ENCODE results near the gene CDK8.

The CDK8 gene

GRCh38 chr13:26216042-26216441 is 37.9 kb upstream of the CDK8 start:
- Histone ChIP-seq H3K9ac (ENCODE audit: low read length) (no peak overlapping the region), H3K79me2 (ENCODE audit: low read length) (peaks cover 14% of the 10 kb centered on the region), H3K4me3 (ENCODE audit: low read length) (no peak overlapping the region), H3K36me3 (replicated peaks; ENCODE audit: low read depth, low read length) (peaks cover 75% of the 10 kb centered on the region), H3K4me2 (ENCODE audit: low read length) (no peak overlapping the region), H2AFZ (ENCODE audit: low read depth, low read length) (no peak overlapping the region), H3K27me3 (ENCODE audit: low read depth, low read length) (no peaks in the 10 kb centered on the region), H4K20me1 (ENCODE audit: insufficient read depth, low read length) (no peaks in the 10 kb centered on the region), H3K9me3 (ENCODE audit: insufficient read depth, low read length) (no peaks in the 10 kb centered on the region), H3K27ac (ENCODE audit: low read length) (no peak overlapping the region), H3K4me1 (ENCODE audit: low read length) (peaks cover 11% of the 10 kb centered on the region)
- TF ChIP-seq EZH2phosphoT487 (IDR thresholded peaks at IDR 0.05; ENCODE audit: low read depth) (no peak), CTCF (IDR thresholded peaks at IDR 0.05; ENCODE audit: low read depth, low read length) (no peak)

- H3K9me3 ChIP-seq (ENCODE audit: insufficient read depth, low read length), result no peaks in the 10 kb centered on the region
- no peaks in the 10 kb centered on the region for H3K27me3 ChIP-seq (ENCODE audit: low read depth, low read length)
- peaks cover 20% of the 10 kb centered on the region for H3K4me1 ChIP-seq (ENCODE audit: low read length)
- H2AFZ ChIP-seq (ENCODE audit: low read depth, low read length), result no peak overlapping the region
- no peak overlapping the region for H3K9ac ChIP-seq (ENCODE audit: low read length)
- no peak overlapping the region for H3K27ac ChIP-seq (ENCODE audit: low read length)
- no peak overlapping the region for H3K4me3 ChIP-seq (ENCODE audit: low read length)
- no peak overlapping the region for H3K4me2 ChIP-seq (ENCODE audit: low read length)
- H3K36me3 ChIP-seq (replicated peaks; ENCODE audit: low read depth, low read length), result peaks cover 48% of the 10 kb centered on the region
- no peaks in the 10 kb centered on the region for H4K20me1 ChIP-seq (ENCODE audit: insufficient read depth, low read length)
- peaks cover 20% of the 10 kb centered on the region for H3K79me2 ChIP-seq (ENCODE audit: low read length)
- TF ChIP-seq CTCF (IDR thresholded peaks at IDR 0.05; ENCODE audit: low read depth, low read length) (no peak), EZH2phosphoT487 (IDR thresholded peaks at IDR 0.05; ENCODE audit: low read depth) (no peak)
These were observed 34.2 kb upstream of the CDK8 start for GRCh38 chr13:26219726-26220125.

GRCh38 chr13:26220575-26220974 is 33.4 kb upstream of the CDK8 start:
- TF ChIP-seq EZH2phosphoT487 (IDR thresholded peaks at IDR 0.05; ENCODE audit: low read depth) (no peak), CTCF (IDR thresholded peaks at IDR 0.05; ENCODE audit: low read depth, low read length) (no peak)
- Histone ChIP-seq H3K4me2 (ENCODE audit: low read length) (peak overlapping the region; percentile 84), H3K79me2 (ENCODE audit: low read length) (peaks cover 20% of the 10 kb centered on the region), H3K4me3 (ENCODE audit: low read length) (peak overlapping the region; percentile 87), H4K20me1 (ENCODE audit: insufficient read depth, low read length) (no peaks in the 10 kb centered on the region), H2AFZ (ENCODE audit: low read depth, low read length) (no peak overlapping the region), H3K9ac (ENCODE audit: low read length) (peak overlapping the region; percentile 96), H3K4me1 (ENCODE audit: low read length) (peaks cover 20% of the 10 kb centered on the region), H3K27ac (ENCODE audit: low read length) (no peak overlapping the region), H3K27me3 (ENCODE audit: low read depth, low read length) (no peaks in the 10 kb centered on the region), H3K9me3 (ENCODE audit: insufficient read depth, low read length) (no peaks in the 10 kb centered on the region), H3K36me3 (replicated peaks; ENCODE audit: low read depth, low read length) (peaks cover 40% of the 10 kb centered on the region)

GRCh38 chr13:26221399-26221720 is 32.6 kb upstream of the CDK8 start:
- Histone ChIP-seq H3K36me3 (replicated peaks; ENCODE audit: low read depth, low read length) (peaks cover 33% of the 10 kb centered on the region), H2AFZ (ENCODE audit: low read depth, low read length) (peak overlapping the region; percentile 61), H3K9me3 (ENCODE audit: insufficient read depth, low read length) (no peaks in the 10 kb centered on the region), H3K27me3 (ENCODE audit: low read depth, low read length) (no peaks in the 10 kb centered on the region), H3K79me2 (ENCODE audit: low read length) (peaks cover 20% of the 10 kb centered on the region), H4K20me1 (ENCODE audit: insufficient read depth, low read length) (no peaks in the 10 kb centered on the region), H3K4me3 (ENCODE audit: low read length) (peak overlapping the region; percentile 87), H3K4me2 (ENCODE audit: low read length) (peak overlapping the region; percentile 84), H3K27ac (ENCODE audit: low read length) (peak overlapping the region; percentile 82), H3K9ac (ENCODE audit: low read length) (peak overlapping the region; percentile 96), H3K4me1 (ENCODE audit: low read length) (peaks cover 20% of the 10 kb centered on the region)
- TF ChIP-seq CTCF (IDR thresholded peaks at IDR 0.05; ENCODE audit: low read depth, low read length) (no peak), EZH2phosphoT487 (IDR thresholded peaks at IDR 0.05; ENCODE audit: low read depth) (no peak)
